NCI-H2171 (cell line): ENCODE measurements around the gene NPIPB4.
"Not testable (repeated sequence)": the region's sequence is repeated elsewhere in the genome, so short reads cannot be mapped to it uniquely, and the experiment has no call there.

Source experiments
- DNase-seq: peaks from one replicate; lab custom pipeline; 2025; lab: John Stamatoyannopoulos, UW

The NPIPB4 gene

DNA sequence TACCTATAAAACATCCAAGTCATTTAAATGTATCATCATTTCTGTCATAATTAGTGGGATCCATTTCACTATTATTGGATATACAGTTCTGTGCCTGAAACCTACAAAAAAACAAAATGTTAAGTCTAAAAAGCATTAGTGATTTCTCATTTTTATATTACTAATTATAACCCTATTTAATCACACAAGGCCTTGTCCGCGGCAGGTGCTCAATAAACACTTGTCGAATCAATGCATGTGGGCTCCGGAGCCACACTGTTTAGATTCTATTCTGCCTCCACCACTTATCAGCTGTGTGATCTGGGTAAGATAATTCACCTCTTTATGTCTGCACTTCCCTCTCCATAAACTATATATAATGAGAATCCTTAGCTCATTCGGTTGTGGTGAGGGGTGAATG is at the start of gene NPIPB4:
Gene NPIPB4, minus strand, starts transcription at position 101 of the 400 bp plus-strand sequence. CDS start 378 bp downstream, outside the sequence.
- not testable (repeated sequence) for DNase-seq

DNA sequence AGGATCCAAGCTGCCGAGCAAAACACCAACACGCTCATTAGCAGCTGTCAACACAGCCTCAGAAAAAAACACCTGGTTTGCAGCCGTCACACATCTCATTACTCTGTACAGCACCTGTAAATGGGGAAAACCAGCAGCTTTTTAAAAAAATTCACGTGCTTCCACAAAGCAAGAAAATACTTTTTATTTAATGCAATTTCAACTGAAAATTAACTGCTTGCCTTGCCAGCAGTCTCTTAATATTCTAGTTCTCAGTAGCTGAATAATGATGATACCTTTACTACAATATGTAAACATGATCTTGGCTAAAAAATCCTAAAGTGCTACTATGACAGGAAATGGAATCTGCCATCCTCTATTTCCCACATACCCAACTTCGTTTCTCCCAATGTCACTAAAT is 41.4 kb upstream of the NPIPB4 start:
- DNase-seq: not testable (repeated sequence)

DNA sequence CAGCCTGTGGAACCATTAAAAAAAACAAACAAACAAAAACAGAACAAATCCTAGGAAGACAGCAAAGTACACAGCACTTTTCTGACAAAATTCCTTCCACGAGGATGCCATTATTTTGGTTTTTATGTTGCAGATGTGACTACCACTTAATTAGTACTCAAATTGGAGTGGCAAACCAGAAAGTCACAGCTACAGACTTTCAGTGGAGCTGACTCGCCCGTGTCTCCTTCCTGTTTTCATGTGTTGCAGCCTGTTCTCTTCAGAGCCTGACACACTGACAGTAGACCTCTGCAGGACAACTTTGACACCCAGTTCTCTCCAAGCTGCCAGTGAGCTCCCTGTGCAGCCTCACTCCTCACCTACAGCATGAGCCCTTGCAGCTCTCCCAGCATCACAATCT is 24.4 kb upstream of the NPIPB4 start:
- not testable (repeated sequence) for DNase-seq

DNA sequence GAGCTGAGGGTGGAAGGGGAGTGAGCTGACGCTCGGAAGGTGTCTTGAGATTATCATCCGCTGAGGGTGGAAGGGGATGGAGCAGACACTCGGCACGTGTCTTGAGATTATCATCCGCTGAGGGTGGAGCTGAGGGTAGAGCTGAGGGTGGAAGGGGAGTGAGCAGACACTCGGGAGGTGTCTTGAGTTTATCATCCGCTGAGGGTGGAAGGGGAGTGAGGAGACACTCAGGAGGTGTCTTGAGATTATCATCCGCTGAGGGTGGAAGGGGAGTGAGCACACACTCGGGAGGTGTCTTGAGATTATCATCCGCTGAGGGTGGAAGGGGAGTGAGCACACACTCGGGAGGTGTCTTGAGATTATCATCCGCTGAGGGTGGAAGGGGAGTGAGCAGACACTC is 20.4 kb downstream of the NPIPB4 start:
- DNase-seq: not testable (repeated sequence)

DNA sequence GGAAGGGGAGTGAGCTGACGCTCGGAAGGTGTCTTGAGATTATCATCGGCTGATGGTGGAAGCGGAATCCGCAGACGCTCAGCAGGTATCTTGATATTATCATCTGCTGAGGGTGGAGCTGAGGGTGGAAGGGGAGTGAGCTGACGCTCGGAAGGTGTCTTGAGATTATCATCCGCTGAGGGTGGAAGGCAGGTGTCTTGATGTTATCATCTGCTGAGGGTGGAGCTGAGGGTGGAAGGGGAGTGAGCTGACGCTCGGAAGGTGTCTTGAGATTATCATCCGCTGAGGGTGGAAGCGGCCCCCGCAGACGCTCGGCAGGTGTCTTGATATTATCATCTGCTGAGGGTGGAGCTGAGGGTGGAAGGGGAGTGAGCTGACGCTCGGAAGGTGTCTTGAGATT is 21.2 kb downstream of the NPIPB4 start:
- not testable (repeated sequence) for DNase-seq

DNA sequence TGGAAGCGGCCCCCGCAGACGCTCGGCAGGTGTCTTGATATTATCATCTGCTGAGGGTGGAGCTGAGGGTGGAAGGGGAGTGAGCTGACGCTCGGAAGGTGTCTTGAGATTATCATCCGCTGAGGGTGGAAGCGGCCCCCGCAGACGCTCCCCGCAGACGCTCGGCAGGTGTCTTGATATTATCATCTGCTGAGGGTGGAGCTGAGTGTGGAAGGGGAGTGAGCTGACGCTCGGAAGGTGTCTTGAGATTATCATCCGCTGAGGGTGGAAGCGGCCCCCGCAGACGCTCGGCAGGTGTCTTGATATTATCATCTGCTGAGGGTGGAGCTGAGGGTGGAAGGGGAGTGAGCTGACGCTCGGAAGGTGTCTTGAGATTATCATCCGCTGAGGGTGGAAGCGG is 21.8 kb downstream of the NPIPB4 start:
- DNase-seq: not testable (repeated sequence)

DNA sequence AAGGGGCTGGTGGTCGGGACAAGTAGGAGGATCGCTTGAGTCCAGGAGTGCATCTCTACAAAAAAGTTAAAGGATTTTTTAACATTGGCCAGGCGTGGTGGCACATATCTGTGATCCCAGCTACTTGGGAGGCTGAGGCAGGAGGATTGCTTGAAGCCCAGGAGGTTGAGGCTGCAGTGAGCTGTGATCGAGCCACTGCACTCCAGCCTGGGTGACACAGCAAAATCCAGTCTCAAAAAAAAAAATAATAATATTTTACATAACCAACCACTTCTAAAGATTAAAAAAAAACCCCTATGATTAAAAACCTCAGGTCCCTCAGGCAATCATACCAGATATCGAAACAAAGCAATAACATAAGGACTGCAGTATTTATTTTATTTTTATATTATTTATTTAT is 23.3 kb downstream of the NPIPB4 start:
- DNase-seq: not testable (repeated sequence)

DNA sequence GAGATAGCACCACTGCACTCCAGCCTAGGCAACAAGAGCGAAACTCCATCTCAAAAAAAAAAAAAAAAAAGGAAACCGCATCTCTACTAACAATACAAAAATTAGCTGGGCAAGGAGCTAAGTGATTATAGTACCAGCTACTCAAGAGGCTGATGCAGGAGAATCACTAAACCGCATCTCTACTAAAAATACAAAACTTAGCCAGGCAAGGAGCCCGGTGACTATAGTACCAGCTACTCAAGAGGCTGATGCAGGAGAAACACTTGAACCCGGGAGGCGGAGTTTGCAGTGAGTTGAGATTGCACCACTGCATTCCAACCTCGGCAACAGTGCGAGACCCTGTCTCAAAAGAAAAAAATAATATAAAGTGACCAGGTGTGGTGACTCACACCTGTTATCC is 27.6 kb downstream of the NPIPB4 start:
- DNase-seq: not testable (repeated sequence)

DNA sequence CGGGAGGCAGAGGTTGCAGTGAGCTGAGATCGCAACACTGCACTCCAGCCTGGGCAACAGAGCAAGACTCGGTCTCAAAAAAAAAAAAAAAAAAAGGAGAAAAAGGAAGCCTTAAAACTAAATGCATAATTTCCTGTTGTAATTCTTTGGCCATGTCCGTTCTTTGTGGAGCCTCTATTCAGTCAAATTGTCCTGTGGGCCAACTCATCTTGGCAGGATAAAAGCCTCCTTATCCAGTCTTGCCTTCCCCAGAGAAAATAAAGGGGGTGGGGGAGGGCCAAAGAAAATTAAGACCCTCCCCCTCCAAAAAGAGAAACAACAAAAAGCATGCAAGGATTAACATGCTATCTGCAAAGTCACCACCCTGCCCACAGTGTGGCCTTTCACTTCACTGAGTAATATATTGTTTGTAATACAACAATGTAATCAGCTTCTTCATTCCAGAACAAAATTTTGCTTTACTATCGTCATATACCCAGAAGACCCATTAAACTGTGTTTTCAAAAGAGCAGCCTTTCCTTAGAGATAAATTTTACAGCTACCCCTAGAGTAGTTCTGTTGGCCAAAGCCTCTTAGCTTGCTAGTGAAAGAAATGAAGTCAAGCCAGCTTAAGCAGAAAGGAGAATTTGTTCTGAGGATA is 31.4 kb downstream of the NPIPB4 start:
- not testable (repeated sequence) for DNase-seq

DNA sequence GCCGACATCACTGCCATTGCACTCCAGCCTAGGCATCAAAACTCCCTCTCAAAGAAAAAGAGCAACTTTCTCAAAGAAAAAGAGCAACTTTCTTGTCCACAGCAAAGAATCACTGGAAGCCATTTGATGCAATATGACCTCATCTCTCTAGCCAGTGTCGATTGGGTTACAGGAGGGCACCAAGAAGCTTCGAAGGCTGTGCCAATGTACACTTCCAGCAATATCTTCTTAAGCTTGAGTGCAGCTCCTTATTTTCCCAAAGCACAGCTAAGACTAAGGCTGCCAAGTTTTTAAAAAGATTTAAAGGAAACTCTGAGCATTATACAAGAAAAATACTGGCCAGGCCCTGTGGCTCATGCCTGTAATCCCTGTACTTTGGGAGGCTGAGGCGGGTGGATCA is 32.0 kb downstream of the NPIPB4 start:
- DNase-seq: not testable (repeated sequence)

DNA sequence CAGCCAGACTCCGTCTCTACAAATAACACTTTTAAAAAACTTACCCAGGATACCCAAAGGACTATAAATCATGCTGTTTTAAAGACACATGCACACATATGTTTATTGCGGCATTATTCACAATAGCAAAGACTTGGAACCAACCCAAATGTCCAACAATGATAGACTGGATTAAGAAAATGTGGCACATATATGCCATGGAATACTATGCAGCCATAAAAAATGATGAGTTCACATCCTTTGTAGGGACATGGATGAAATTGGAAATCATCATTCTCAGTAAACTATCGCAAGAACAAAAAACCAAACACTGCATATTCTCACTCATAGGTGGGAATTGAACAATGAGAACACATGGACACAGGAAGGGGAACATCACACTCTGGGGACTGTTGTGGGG is 34.3 kb downstream of the NPIPB4 start:
- DNase-seq: not testable (repeated sequence)

DNA sequence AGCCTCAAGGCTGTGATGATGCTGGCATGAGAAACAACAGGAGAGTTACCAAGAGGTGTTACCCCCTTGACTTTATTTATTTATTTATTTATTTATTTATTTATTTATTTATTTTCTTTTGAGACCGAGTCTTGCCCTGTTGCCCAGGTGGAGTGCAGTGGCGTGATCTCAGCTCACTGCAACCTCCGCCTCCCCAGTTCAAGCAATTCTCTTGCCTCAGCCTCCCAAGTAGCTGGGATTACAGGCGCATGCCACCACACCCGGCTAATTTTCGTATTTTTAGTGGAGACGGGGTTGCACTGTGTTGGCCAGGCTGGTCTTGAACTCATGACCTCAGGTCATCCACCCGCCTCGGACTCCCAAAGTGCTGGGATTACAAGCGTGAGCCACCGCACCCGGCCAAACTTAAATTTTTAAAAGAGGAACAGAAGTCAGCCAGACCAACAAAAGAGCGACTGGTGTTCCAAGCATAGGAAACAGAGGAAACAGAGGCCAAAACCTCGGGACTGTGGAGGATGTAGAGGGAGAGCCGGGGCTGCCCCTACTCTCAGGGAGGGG is 36.6 kb downstream of the NPIPB4 start:
- DNase-seq: not testable (repeated sequence)

DNA sequence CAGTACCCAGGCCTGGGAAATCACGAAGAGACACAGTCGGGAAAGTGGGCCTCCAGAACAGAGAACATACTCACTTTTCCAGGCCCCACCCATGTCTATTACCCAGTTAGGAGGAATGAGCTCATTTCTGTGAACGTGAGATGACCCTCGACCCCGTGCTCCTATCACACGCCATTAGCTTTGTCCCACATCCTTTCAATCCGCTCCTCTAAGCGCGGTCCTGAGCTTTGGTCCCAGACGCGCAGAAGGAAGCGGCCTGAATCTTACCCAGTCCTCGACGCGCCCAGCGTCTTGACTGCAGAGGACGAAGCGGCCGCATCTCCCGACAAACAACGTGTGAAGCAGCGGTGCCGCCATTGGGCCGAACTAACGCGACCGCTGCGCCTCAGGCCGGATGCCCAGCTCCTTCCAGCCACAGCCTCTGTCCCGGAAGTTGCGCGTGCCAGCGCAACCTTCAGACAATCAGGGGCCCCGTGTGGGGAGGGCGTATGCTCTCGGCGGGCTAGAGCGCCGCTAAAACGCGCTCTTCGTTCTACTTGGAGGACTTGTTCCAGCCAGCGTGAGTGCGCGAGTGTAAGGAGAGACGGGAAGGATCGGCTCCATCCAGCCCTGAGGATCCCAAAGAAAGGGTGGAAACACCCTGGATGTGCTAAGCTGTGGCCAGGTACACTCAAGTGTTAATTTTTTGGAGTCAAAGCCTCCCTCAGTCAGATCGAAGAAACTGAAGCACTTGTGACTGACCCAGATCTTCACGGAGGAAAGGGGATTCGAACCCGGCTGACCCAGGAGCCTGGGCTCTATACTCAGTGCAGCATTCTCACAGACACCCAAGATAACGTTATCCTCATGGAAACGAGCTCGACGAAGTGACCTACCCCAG is 37.3 kb downstream of the NPIPB4 start:
- DNase-seq: peak; percentile 72

DNA sequence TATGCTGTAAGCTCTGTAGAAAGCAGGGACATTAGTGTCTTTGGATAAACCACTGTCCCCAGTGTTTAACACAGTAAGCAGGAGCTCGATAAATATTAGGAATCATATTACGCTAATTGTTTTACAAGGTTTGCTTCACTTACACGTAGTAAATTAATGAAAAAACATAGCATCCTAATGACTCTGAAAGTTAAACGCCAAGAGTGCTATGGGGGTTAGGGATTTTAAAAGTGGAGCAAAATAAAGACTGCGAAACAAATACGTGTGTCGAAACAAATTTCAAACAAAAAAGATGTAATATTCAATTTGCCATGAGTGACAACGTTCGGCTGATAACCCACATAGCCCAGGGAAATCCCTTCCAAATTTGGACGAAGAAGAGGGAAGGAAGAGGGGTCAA is 37.9 kb downstream of the NPIPB4 start:
- DNase-seq: not testable (repeated sequence)

DNA sequence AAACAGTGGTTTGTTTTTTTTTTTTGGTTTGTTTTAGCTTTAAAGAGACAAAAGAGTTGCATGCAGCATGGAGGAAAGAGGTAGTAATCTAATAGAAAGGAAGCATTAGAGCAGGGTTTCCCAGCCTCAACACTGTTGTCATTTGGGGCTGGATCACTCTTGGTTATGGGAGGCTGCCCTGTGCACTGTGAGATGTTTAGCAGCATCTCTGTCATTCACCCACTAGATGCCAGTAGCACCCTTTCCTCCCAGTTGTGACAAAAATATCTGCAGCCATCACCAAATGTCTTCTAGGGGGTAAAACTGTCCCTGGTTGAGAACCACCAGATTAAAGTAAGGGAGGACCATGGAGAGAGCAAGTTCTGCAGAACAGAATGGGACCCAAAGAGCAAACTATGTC is 40.5 kb downstream of the NPIPB4 start:
- not testable (repeated sequence) for DNase-seq

DNA sequence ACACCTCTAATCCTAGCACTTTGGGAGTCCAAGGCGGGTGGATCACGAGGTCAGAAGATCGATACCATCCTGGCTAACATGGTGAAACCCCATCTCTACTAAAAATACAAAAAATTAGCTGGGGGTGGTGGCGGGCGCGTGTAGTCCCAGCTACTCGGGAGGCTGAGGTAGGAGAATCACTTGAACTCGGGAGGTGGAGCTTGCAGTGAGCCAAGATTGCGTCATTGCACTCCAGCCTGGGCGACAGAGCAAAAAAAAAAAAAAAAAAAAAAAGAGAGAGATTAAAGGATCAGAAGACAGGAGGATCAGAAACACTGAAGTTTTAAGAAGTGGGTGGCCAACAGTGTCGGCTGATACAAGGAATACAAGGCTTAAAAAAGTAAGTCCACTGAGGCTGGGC is 41.9 kb downstream of the NPIPB4 start:
- not testable (repeated sequence) for DNase-seq

DNA sequence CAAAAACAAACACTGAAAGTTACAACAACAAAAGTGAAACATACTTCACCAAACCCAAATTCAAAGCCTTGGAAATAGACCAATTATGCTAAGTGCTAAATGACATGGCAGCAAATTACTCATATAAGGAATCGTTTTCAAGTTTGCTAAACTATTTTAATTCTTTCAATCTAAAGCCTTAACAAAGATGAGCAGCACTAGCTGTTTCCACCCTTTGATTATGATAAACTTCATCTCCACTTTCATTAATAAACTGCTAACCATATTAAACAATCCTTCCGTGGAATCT is 55.2 kb downstream of the NPIPB4 start:
- DNase-seq: not testable (repeated sequence)

DNA sequence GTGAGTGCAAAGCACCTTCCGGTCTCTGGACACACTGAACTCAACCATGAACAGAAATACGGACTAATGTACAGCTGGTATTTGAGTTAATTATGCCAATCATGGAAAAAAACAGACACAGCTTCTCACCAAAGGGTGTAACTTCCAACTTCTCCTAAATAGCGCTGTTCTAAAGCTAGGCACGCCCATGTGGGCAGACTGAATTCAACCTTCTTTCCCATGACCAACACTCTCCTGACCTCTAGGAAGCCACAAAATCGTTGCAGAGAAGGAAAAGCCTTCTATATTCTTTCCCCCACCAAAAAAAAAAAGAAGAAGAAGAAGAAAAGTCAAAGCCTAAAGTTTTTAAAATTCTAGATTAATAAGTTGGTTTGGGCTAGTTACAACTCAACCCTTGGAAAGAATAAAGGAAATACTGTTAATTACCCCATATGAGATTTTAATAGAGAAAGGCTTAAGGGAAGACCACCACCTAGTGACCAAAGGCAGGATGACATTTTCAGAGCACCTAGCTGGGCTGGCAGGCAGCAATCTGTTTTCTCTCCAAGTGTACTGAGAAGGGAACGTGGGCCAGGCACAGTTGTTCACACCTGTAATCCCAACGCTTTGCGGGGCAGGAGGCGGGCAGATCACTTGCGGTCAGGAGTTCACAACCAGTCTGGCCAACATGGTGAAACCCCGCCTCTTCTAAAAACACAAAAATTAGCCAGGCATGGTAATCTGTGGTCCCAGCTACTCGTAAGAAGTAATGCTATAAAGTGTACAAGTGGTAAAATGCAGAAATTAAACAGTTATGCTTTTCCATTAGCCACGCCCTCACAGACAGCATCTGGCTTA is 55.8 kb downstream of the NPIPB4 start:
- not testable (repeated sequence) for DNase-seq

DNA sequence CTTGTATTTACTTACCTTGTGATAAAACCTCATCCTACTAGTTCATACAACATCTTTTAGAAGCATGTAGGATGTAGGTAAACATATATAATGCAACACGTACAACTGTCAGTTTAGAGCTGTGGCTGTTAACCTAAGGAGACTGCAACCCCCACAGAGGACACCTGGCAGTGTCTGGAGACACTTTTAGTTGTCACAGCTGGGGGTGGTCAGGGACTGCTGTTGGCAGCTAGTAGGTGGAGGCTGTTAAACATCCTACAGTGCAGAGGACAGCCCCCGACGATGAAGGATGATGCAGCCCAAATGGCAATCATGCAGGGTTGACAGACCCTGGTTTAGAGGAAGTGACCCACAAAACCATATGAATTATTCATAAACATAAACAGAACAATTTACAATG is 59.0 kb downstream of the NPIPB4 start:
- not testable (repeated sequence) for DNase-seq

DNA sequence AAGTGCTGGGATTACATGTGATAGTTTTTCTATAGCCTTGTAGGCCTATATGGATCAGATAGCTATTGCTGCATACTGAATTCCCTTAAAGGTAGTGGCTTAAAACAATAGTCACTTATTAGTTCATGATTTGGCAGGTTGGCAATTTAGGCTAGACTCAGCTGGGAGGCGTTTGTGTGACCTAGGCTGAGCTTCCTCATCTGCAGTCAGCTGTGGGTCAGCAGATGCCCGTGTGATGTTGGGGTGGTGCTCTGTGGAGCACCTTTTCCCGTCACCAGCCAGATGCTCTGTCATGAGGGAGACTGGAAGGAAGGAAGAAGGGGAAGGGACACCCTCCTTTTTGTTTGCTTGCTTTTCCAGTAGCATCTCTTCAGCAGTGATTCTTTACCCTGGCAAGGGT is 64.2 kb downstream of the NPIPB4 start:
- not testable (repeated sequence) for DNase-seq

DNA sequence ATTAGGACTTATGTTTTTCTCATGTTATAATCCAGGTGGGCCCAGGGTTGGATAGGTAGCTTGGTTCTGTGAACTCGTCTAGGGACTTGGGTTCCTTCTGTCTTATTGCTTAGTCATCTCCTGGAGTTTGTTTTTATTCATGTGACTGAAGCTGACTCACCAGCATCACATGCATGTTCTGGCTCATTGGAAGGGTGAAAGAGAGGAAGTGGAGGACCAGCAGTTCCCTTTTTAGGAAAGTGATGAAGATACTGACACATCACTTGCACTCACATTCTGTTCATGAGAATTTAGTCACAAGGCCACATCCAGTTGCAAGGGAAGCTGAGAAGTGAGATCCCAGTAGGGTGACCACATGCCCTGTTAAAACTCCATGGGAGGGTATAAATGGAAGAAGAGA is 67.0 kb downstream of the NPIPB4 start:
- DNase-seq: not testable (repeated sequence)
